GM19328 (cell line): ENCODE data around the gene MET.
"Not testable (repeated sequence)": the region's sequence is repeated elsewhere in the genome, so short reads cannot be mapped to it uniquely, and the experiment has no call there.

ENCODE experiments used
- ATAC-seq: cut with Tn5 transposase; IDR thresholded peaks from one replicate; pipeline ENCODE4 v1.9.1; 2021; ENCODE audit warnings: mild to moderate bottlenecking, moderate library complexity; ENCODE audit not compliant: unreplicated experiment

MET gene

GRCh38 chr7:116743835-116744234, 71.8 kb downstream of the MET start:
- ATAC-seq: not testable (repeated sequence)

- ATAC-seq: not testable (repeated sequence)
Measured at GRCh38 chr7:116746388-116746787, 74.4 kb downstream of the MET start.

- not testable (repeated sequence) for ATAC-seq
Measured at GRCh38 chr7:116751070-116751469, 79.1 kb downstream of the MET start.

- ATAC-seq: no peak
Measured at GRCh38 chr7:116752305-116753074, 80.5 kb downstream of the MET start.

- ATAC-seq: no peak
Measured at GRCh38 chr7:116753130-116753529, 81.1 kb downstream of the MET start.

GRCh38 chr7:116754186-116754585, 82.2 kb downstream of the MET start:
- no peak for ATAC-seq

- ATAC-seq: no peak
Measured at GRCh38 chr7:116757283-116757682, 85.3 kb downstream of the MET start.

GRCh38 chr7:116759642-116760041, 87.6 kb downstream of the MET start:
- ATAC-seq: not testable (repeated sequence)

GRCh38 chr7:116762971-116763370, 91.0 kb downstream of the MET start:
- no peak for ATAC-seq

GRCh38 chr7:116763647-116764046, 91.7 kb downstream of the MET start:
- no peak for ATAC-seq

- ATAC-seq: no peak
Measured at GRCh38 chr7:116766881-116767280, 94.9 kb downstream of the MET start.

- no peak for ATAC-seq
Measured at GRCh38 chr7:116769546-116769945, 97.5 kb downstream of the MET start.

- ATAC-seq: no peak
Measured at GRCh38 chr7:116770941-116771340, 98.9 kb downstream of the MET start.

GRCh38 chr7:116771640-116772039, 99.6 kb downstream of the MET start:
- no peak for ATAC-seq

GRCh38 chr7:116772423-116772863, 100.4 kb downstream of the MET start:
- ATAC-seq: no peak

- ATAC-seq: no peak
Measured at GRCh38 chr7:116772926-116773749, 101.1 kb downstream of the MET start.

GRCh38 chr7:116776046-116776445, 104.0 kb downstream of the MET start:
- ATAC-seq: no peak

- ATAC-seq: no peak
Measured at GRCh38 chr7:116776610-116777289, 104.8 kb downstream of the MET start.

GRCh38 chr7:116777651-116778281, 105.8 kb downstream of the MET start:
- ATAC-seq: no peak

- no peak for ATAC-seq
Measured at GRCh38 chr7:116779216-116779615, 107.2 kb downstream of the MET start.

- no peak for ATAC-seq
Measured at GRCh38 chr7:116779931-116780330, 107.9 kb downstream of the MET start.
